Measurements from ENCODE around the gene SUN1.
"Not testable (repeated sequence)": the region's sequence is repeated elsewhere in the genome, so short reads cannot be mapped to it uniquely, and the experiment has no call there.

The SUN1 gene, protein sequence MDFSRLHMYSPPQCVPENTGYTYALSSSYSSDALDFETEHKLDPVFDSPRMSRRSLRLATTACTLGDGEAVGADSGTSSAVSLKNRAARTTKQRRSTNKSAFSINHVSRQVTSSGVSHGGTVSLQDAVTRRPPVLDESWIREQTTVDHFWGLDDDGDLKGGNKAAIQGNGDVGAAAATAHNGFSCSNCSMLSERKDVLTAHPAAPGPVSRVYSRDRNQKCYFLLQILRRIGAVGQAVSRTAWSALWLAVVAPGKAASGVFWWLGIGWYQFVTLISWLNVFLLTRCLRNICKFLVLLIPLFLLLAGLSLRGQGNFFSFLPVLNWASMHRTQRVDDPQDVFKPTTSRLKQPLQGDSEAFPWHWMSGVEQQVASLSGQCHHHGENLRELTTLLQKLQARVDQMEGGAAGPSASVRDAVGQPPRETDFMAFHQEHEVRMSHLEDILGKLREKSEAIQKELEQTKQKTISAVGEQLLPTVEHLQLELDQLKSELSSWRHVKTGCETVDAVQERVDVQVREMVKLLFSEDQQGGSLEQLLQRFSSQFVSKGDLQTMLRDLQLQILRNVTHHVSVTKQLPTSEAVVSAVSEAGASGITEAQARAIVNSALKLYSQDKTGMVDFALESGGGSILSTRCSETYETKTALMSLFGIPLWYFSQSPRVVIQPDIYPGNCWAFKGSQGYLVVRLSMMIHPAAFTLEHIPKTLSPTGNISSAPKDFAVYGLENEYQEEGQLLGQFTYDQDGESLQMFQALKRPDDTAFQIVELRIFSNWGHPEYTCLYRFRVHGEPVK

DNA sequence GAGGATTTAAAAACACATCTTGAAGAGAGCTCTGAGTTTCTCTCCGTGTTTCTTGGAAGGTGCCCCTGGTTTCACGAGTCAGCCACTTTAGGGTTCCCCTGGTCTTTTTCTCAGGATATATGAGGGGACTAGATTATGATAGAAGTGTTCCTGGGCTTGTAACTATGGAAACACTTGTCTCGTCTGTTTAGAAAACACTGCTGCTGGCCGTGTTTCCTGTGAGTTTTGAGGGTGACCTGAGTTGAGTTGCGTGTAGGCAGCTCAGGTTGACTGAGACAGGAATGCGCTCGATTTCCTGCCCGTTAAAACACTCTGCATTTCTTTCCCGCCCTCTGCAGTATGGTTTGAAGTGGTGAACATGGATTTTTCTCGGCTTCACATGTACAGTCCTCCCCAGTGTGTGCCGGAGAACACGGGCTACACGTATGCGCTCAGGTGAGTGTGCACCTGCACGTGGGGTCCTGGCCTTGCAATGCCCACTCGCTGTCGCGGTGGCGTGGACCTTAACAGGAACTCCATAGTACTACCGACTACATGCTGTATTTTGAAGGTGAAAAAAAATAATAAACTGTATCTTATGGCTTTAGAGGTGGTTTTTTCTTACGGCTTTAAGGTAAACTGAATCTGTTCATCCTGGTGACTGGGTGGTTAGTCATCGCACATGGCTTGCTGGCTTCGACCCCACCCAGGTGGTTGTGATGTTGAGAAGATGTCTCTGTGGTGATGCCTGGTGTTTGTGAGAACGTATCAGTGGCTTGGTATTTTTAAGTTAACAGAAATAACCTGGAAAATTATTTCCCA lies at the start of gene SUN1:
Gene SUN1 (plus strand): TSS at position 310 of the 801 bp plus-strand sequence. CDS start 49 bp downstream, at position 359.
- peak; percentile 38 for DNase-seq (ENCODE audit: low spot score)

DNA sequence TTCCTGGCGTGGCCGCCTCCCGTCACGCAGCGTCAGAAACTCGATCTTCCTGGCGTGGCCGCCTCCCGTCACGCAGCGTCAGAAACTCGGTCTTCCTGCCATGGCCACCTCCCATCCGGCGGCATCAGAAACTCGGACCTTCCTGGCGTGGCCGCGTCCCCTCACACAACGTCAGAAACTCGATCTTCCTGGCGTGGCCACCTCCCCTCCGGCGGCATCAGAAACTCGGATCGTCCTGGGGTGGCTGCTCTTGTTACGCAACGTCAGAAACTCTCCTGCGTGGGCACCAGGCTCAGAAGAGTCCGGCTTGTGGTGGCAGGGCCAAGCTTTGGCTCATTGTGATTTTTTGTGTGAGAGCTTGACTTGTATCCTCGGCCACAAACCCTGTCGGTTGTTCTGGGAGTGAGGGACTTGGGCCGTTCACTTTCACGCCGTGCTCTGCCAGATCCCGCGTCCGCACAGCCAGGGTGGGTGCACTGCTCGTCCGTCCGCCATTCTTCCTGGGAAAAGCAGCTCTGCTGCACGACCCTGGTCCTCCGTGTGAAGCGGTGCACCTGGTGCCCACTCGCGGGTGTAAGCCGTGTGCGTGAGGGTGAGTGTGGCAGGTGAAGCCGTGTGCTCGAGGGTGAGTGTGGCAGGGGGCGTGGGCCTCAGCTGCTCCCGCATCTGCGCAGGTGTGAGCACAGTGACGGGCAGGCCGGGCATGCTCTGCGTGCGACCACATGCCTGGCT lies 49.4 kb upstream of the SUN1 start:
- no peak for DNase-seq (ENCODE audit: low spot score)

DNA sequence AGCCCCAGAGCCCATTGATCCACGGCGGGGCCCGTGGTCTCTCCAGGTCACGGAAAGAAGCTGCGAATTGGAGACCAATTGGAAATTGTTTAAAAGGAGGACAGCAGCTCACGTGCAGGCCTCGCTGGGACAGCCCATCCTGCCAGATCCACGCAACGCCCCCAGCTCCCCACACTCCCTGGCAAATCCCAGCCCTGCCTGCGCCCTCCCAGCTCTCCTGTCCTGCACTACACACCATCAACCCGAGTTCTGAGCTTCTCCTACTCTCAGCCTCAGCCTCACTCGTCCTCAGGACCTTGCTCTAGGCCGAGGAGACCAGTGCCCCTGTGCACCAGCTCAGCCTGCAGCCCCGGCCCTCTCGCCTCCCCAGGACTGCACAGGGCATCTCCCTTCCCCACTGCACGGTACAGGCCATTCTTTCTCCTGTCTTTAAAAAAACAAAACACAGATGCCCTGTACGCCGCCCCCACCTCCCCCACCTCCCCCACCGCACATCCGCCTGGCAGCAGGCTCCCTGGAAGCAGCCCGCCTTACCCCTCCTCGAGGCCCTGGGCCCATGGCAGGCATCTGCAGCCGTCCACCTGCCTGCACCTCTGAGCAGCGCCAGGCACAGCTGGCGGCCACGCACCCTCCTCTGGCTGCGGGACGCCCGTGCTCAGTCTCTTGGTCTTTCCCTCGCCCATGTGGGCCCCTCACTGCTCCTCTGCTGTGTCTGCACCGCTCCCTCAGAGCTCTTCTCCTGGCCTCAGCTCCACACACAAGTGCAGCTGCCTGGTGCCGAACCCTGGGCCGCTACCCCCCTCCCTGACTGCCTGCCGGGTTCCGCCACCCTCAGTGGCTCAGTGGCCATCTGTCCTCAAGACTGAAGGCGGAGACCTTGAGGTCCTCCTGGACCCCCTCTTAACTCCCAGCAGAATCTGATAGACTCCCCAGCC lies 48.5 kb upstream of the SUN1 start:
- no peak for DNase-seq (ENCODE audit: low spot score)

DNA sequence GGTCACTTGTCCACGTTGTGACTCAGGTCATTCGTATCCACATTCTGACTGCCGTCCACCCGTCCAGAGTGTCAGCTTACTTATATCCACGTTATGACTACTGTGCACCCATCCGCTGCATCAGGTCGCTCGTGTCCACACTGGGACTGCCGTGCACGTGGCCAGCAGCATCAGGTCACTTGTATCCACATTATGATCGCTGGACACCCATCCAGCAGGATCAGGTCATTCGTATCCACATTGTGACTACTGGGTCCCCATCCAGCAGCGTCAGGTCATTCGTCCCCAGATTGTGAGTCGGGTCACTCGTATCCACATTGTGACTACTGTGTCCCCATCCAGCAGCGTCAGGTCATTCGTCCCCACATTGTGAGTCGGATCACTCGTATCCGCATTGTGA lies 47.3 kb upstream of the SUN1 start:
- no peak for DNase-seq (ENCODE audit: low spot score)

DNA sequence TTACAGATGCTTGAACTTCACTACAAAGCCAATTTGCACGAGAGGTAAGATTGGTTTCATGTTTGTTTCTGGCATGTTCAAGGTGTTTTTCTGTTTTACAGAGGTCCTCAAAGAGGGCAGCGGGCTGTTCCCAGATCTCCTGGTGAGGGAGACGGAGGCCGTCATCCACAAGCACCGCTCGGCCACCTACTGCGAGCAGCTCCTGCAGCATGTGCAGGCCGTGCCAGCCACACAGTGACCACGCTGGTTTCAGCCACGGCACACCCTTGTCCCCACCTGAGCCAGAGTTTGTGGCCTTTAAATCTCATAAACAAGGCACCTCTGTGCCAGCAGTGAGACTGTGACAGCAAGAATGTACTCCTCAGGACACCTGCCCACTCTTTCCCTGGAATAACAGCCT lies 46.9 kb upstream of the SUN1 start:
- DNase-seq (ENCODE audit: low spot score) = no peak

DNA sequence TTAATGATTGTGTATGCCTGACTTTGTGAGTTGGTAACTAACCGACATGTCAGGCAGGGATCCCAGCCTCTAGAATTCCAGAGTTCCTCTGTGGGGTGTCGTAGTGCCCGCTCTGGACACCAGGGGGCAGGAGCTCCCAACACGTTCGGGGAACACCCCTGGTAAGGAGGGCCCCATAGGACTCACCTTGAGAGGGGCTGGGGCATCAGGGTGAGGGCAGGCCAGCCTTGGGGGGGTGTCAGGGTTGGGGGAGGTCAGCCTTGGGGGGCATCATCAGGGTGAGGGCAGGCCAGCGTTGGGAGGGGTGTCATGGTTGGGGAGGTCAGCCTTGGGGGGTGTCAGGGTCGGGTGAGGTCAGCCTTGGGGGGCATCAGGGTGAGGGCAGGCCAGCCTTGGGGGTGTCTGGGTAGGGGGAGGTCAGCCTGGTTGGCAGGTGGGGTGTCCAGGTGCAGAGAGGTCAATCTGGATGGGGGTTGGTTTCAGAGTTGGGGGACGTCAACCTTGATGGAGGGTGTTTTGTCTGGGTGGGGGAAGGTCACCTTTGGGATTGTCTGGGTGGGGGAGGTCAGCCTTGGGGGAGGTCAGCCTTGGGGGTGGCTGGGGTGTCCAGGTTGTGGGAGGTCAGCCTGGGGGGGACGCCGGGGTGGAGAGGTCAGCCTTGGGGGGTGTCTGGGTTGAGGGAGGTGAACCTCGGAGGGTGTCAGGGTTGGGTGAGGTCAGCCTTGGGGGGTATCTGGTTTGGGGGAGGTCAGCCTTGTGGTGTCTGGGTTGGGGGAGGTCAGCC lies 45.6 kb upstream of the SUN1 start:
- peak; percentile 16 for DNase-seq (ENCODE audit: low spot score)

DNA sequence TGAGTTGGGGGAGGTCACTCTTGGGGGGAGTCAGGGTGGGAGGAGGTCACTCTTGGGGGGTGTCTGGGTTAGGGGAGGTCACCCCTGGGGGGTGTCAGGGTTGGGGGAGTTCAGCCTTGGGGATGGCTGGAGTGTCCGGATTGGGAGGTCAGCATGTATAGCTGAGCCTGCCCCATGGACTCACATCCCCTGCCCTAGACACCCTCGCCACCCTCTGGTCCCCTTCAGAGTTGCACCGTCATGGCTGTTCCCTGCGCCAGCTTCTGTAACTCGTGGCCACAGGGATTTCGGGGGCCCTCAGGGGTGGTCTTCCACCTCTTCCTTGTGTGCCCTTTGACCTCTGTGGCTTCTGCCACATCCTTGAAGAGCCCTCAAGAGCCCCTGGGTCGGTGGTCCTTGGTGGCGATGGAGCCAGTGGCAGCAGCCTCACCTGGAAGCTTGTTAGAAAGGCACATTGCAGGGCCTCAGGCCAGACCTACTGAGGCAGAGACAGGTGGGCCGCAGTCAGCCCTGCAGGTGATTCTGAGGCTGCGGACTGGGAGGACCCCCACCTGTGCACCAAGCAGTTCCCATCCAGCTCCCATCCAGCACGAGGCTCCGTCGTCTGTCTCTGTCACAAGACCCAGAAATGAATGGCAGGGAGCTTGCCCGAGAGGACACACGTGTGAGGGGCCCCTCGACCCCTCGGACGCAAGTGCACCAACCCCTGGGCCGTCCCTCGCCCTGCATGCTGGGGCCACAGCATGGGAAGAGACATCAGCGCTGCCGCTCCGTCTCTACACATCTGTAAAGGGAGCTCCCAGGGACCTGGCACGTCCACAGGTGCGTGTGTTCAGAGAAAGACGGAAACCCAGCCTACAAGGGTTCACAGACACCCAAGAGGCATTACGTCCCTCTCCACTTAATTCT lies 44.7 kb upstream of the SUN1 start:
- no peak for DNase-seq (ENCODE audit: low spot score)

DNA sequence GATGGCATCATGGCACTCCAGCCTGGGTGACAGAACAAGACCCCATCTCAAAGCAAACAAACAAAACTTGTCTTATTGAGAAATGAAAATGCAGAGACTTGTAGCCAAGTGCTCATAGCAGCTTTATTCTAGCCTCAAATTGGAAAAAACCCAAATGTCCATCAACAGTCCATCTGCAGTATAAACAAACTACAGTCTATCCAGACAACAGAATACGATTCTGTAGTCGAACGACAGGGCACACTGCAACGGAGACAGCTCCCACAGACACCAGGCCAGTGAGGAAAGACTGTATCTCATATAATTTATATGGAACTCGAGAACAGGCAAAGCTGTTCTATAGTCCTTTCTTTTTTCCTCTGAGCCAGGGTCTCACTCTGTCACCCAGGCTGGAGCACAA lies 40.8 kb upstream of the SUN1 start:
- no peak for DNase-seq (ENCODE audit: low spot score)

DNA sequence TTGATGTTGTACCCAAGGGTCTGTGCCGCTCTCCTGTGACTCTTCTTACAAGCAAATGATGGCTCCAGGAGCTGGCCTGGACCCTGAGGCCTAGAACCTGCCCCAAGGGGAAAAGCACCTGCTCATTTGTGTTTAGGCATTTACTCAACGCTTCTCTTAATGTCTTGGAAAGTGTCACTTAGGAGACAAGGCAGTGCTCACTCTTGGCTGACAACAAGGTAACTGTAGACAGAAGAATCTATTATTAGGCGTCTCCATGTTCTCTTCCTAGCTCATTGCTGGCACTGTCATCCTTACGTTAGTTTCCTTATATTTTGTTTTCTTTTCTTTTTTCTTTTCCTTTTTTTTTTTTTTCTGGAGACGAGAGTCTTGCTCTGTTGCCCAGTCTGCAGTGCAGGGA lies 38.1 kb upstream of the SUN1 start:
- DNase-seq (ENCODE audit: low spot score) = no peak

DNA sequence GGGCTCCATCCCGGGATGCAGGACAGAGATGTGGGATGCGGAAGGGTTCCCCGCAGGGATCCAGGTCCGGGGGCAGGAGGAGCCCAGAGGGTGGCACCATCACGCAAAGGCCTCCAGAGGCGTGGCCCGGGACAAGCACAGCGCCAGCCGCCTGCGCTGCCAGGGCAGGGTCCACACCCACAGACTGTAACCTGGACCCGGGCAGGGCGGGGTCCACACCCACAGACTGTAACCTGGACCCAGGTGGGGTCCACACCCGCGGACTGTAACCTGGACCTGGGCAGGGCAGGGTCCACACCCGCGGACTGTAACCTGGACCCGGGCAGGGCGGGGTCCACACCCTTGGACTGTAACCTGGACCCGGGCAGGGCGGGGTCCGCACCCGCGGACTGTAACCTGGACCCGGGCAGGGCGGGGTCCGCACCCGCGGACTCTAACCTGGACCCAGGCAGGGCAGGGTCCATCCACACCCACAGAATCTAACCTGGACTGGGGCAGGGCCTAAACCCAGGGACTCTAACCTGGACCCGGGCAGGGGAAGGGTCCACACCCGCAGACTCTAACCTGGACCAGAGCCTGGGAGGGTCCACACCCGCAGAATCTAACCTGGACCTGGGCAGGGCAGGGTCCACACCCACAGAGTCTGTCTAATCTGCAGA lies 37.5 kb upstream of the SUN1 start:
- DNase-seq (ENCODE audit: low spot score) = no peak

DNA sequence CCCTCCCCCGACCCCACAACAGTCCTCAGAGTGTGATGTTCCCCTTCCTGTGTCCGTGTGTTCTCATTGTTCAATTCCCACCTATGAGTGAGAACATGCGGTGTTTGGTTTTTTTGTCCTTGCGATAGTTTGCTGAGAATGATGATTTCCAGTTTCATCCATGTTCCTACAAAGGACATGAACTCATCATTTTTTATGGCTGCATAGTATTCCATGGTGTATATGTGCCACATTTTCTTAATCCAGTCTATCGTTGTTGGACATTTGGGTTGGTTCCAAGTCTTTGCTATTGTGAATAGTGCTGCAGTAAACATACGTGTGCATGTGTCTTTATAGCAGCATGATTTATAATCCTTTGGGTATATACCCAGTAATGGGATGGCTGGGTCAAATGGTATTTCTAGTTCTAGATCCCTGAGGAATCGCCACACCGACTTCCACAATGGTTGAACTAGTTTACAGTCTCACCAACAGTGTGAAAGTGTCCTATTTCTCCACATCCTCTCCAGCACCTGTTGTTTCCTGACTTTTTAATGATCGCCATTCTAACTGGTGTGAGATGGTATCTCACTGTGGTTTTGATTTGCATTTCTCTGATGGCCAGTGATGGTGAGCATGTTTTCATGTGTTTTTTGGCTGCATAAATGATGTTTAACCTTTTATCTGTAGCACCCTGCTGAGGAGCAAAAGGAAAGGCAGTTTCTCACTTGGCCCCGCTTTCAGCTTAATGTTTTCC lies 35.7 kb upstream of the SUN1 start:
- DNase-seq (ENCODE audit: low spot score) = not testable (repeated sequence)

DNA sequence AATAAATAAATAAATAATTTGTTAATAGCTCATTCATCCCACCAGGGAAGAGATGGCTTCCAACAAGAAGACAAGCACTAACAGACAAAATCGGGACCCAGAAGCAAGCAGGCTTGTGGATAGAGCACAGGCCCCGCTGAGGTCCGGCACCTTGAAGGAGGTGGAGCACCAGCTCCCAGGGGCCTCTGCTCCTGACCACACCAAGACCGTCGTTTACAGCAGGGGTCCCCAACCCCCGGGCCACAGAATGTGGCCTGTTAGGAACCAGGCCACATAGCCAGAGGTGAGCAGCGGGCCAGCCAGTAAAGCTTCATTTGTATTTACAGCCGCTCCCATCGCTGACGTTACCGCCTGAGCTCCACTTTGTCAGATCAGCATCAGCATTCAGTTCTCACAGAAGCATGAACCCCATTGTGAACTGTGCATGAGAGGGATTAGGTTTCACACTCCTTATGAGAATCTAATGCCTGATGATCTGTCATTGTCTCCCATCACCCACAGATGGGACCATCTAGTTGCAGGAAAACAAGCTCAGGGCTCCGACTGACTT lies 33.3 kb upstream of the SUN1 start:
- DNase-seq (ENCODE audit: low spot score) = no peak

DNA sequence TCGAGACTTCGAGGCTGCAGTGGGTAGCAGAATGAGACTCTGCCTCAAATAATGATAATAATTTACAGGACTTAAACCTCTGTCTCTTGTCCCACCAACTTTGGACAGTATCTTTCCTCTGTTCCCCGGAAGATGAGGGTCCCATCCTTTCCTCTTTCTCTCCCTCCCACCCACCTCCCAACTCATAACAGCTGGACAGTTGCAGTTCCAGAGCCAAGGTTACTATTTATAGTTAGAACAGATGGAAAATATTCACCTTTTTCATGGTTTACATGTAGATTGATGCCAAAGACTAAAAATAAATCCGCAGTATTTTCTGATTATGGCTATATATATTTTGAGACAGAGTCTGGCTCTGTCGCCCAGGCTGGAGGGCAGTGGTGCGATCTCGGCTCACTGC lies 31.6 kb upstream of the SUN1 start:
- DNase-seq (ENCODE audit: low spot score) = no peak

DNA sequence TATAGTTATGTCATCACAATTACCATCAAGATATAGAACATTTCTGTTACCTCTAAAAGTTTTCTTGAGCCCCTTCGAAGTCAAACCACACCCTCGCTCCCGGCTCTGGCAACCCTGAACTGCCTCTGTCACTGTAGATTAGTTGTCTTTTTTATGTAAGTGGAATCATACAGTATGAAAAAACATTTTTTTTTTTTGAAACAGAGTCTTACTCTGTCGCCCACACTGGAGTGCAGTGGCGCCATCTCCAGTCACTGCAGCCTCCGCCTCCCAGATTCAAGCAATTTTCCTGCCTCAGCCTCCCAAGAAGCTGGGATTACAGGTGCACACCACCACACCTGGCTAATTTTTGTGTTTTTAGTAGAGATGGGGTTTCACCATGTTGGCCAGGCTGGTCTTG lies 30.9 kb upstream of the SUN1 start:
- not testable (repeated sequence) for DNase-seq (ENCODE audit: low spot score)

DNA sequence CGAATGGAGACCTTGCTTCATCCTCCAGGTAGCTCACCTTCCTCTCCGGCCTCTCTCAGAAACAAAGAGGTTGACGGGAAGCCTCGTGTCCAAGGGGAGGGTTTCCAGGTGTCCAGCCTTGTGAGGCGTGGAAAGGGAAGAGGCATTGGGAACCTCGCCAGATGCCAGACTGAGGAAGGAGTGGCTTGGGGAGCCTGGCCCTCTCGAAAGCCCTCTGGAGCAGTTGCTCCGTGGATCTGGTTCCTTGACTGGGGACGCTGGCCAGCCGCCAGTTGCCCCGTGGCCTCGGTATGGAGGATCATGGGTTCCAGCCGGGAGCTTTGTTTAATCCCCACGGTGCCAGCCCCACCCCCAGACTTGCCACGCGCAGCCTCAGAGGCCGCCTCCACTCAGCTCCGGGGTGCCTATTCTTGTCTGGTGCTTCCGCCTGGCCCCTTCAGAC lies 30.3 kb upstream of the SUN1 start:
- DNase-seq (ENCODE audit: low spot score) = no peak

DNA sequence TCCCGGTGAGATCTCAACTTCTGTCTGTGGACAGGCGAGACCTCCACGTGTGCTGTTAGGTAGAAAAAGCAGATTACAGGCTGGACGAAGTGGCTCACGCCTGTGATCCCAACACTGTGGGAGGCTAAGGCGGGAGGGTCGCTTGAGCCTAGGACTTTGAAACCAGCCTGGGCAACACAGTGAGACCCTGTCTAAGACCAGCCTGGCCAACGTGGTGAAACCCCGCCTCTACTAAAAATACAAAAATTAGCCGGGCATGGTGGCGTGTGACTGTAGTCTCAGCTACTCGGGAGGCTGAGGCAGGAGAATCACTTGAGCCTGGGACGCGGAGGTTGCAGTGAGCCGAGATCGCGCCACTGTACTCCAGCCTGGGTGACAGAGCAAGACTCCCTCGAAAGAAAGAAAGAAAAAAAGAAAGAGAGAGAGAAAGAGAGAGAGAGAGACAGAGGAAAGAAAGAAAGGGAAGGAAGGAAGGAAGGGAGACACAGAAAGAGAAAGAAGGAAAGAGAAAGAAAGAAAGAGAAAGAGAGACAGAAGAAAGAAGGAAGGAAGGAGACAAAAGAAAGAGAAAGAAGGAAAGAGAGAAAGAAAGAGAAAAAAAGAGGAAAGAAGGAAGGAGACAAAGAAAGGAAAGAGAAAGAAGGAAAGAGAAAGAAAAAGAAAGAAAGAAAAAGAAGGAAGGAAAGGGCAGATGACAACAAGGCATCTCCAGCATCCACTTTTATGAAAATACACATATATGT lies 29.6 kb upstream of the SUN1 start:
- no peak for DNase-seq (ENCODE audit: low spot score)

DNA sequence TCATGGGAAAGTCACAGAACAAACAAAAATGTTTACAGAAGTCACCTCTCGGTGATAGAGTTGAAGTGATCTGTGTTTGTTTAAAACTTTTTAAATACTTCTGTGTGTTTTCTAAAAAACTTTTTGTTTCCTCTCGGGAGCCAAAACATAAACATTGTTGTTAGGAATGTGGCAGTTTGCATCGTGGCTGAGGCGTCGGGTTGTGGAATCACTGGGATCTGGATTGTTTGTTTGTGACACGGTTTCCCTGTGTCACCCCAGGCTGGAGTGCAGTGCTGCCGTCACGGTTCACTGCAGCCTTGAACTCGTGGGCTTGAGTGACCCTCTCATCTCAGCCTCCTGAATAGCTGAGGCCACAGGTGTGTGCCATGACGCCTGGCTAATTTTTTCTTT lies 29.0 kb upstream of the SUN1 start:
- DNase-seq (ENCODE audit: low spot score) = no peak
